Measurements from ENCODE around the gene P3R3URF.

P3R3URF gene

GRCh38 chr1:46193984-46194570, 17.8 kb upstream of the P3R3URF start:
- no peak for DNase-seq

- DNase-seq, result no peak
Observed at GRCh38 chr1:46193285-46193684, 17.0 kb upstream of the P3R3URF start.

GRCh38 chr1:46192171-46192570, 15.9 kb upstream of the P3R3URF start:
- no peak for DNase-seq

- DNase-seq, result no peak
Observed at GRCh38 chr1:46191033-46191701, 14.9 kb upstream of the P3R3URF start.

GRCh38 chr1:46190539-46190938, 14.3 kb upstream of the P3R3URF start:
- DNase-seq, result no peak

GRCh38 chr1:46188295-46189030, 12.2 kb upstream of the P3R3URF start:
- DNase-seq, result no peak

GRCh38 chr1:46187106-46187869, 11.0 kb upstream of the P3R3URF start:
- DNase-seq, result no peak

GRCh38 chr1:46186076-46186475, 9.8 kb upstream of the P3R3URF start:
- no peak for DNase-seq

GRCh38 chr1:46184920-46185658, 8.8 kb upstream of the P3R3URF start:
- peak; percentile 36 to 49 for DNase-seq

GRCh38 chr1:46183926-46184557, 7.8 kb upstream of the P3R3URF start:
- no peak for DNase-seq

- DNase-seq, result no peak
Observed at GRCh38 chr1:46183079-46183847, 7.0 kb upstream of the P3R3URF start.

GRCh38 chr1:46181343-46182260, 5.3 kb upstream of the P3R3URF start:
- DNase-seq, result no peak

GRCh38 chr1:46180082-46180616, 3.9 kb upstream of the P3R3URF start:
- no peak for DNase-seq

- DNase-seq, result peak; percentile 57
Observed at GRCh38 chr1:46179138-46180081, 3.1 kb upstream of the P3R3URF start.

GRCh38 chr1:46175243-46175642, 1.0 kb downstream of the P3R3URF start:
- no peak for DNase-seq

GRCh38 chr1:46174448-46175231, 1.6 kb downstream of the P3R3URF start, which contains the start of gene TSPAN1:
Gene TSPAN1 (plus strand): TSS chr1:46175087. CDS start chr1:46181108, 6,021 bp downstream.
- no peak for DNase-seq

- DNase-seq, result no peak
Observed at GRCh38 chr1:46173361-46173856, 2.9 kb downstream of the P3R3URF start.

- no peak for DNase-seq
Observed at GRCh38 chr1:46172321-46172720, 4.0 kb downstream of the P3R3URF start.
